Measurements from ENCODE around the gene ZNF506.
"Not testable (repeated sequence)": the region's sequence is repeated elsewhere in the genome, so short reads cannot be mapped to it uniquely, and the experiment has no call there.

Gene ZNF506

GRCh38 chr19:19743921-19744320 is 77.6 kb downstream of the ZNF506 start:
- DNase-seq: not testable (repeated sequence)

- no peak for DNase-seq
These were observed 78.4 kb downstream of the ZNF506 start for GRCh38 chr19:19743176-19743575.

GRCh38 chr19:19742773-19743172 is 78.8 kb downstream of the ZNF506 start:
- DNase-seq: no peak

Data from NCI-H1694 (cell line).